ENCODE results near the gene OR2Y1.
"Not testable (repeated sequence)": the region's sequence is repeated elsewhere in the genome, so short reads cannot be mapped to it uniquely, and the experiment has no call there.

OR2Y1 gene

DNA sequence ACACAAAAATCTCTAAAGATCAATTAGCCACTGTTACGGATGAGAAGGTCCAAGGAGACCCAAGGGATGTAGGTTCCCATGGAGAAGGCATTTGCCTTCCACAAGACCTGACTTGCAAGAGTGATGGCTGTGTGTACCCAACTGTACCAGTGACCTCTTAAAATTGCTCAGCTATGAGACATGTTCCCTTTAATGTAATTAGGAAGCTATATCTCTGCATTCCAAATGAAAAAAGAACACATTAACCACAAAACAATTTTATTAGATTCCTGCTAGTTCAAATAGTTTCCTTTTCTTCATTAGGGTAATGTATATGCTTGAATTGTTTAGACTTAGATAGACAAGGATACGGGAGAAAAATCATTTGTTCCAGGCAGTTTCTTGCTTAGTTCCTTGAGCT lies 3.3 kb downstream of the OR2Y1 start:
- no peak for DNase-seq

DNA sequence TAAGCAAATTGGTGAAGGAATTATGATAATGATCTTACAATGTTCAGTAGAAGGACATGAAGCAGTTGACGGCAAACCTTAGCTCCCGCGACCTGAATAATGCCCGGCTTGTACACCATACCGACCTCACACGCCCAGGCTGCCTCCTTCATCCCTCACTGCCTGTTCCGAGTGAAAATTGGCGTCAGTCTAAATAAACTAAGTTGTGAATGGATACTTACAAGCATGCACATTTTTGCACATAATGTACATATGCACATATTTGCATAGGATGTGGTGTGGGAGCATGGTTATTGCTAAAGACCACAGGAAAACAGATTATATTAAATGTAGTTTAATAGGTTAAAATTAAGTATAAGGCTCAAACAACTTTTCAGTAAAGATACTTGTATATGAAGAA lies 14.9 kb downstream of the OR2Y1 start:
- DNase-seq, result no peak

DNA sequence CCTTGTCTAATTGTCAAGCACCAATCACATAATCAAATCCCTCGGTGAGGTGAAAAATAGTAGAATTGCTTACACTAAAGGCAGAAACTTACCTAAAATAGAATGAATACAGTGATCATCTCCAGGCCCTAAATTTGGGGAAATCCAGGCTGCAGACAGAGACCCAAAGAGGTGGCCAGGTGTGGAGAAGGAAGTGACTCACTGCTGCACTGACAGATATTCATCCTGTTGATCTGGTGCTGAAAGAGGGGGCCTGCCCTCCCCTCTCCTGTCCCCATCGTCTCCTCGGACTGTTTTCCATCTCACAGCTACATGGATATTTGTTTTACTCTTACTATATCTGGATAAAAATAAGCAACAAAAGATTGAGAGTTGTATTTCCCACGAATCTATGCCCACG lies 15.9 kb downstream of the OR2Y1 start:
- no peak for DNase-seq

DNA sequence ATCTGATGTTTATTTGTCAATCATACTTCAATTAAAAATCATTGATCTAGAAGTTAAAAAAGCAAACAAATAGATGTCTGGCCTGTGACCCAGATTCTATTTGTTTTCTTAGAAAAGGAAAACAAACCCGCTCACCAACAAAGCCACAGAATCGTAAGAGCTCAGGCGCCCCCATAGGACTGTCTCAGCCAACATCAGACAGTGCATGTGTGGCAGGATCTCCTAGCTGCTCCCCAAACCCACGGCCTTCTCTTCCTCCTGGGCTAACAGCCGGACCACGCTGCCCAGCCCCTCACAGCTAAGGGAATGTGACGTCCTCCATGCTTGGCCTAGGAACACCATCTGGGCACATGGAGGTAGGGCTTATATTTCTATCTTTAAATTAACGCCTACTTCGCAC lies 19.4 kb downstream of the OR2Y1 start:
- no peak for DNase-seq

DNA sequence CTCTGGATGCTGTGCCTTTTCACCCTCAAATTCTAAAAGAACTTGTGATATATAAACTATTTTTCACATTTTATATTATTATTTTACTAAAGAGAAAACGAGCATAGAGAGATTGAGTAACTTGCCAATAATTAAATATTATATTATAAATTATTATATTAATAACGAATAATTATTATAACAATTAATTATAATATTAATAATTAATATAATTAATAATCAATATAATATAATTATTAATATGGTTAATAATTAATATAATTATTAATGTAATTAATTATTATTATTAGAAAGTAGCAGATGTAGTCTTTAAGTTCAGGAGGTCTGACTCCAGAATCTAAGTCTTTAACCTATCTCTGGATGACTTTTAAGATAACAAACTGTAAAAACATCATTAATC lies 20.1 kb downstream of the OR2Y1 start:
- DNase-seq, result no peak

DNA sequence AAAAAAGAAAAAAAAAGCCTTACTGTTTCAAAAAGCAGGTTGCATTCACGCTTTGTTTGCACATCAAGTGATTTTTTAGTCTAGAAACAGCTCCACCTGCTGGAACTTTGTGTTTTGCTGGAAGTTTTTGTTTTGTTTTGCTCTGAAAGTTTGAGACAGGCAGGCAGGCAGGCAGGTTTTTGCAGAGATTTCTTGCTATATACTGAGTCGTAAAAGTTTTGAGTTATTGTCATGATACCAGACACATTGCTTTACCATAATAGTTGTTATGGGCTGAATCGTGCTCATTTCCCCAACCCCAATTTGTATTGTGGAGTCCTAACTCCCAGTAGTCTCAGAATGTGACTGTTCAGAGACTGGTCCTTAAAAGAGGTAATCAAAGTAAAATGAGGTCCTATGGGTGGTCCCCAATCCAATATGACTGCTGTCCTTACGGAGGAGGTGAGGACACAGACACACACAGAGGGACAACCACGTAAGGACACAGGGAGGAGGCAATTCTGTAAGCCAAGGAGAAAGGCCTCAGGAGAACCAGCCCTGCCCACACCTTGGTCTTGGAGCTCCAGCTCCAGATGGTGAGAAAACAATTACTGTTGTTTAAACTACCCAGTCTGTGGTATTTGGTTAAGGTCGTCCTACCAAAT lies 20.9 kb downstream of the OR2Y1 start:
- DNase-seq, result peak; percentile 55

DNA sequence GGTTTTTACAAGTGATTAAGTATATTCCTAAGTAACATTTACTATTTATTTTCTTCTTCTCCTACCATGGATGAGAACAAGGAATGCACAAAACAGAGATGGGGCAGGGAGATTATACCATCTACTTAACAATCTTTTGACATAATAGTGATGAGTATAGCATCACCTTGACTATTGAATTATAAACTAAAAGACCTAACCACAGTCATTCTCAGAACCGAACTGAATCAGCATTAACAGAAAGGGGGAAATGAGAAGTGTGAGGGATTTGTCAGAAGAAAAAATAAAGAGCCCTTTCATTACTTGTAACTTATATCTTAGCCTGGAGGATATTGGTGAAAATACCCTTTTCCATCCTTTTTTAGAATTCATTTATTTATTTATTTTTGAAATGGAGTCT lies 21.9 kb downstream of the OR2Y1 start:
- no peak for DNase-seq

DNA sequence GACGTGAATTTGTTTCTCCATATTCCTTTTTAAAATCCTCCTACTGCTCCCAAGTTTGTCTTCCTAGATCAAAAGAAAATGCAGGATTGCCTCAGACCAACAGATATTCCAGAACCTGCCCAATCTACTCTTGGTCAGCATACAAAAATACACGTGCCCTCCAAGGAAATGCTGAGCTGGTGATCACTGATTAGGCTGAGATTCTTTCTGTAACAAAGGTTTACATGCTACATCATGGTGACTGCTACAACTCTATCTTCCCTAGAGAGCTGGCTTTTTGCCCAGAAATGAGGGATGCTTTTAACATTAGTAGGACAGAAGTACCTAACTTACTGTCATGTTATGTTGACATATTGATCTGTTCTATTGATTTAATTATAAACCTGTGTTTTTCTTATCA lies 35.5 kb downstream of the OR2Y1 start:
- DNase-seq, result no peak

DNA sequence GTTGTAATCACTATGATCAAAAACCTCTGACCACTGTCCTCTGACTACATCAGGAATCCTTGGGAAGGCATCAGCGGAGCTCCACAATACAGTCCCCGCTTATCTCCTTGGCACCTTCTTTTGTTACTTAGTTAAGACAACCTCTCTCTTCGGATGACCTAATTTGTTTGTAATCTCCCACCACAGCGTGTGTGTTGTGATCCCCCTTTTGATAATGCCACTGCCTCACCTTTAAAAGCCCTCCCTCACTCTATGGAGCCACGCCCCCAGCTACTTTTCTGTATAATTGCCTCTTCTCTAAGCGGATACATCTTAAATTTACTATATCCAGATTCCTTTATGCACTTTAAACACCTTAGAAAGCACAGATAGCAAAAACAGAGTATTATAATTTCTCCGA lies 35.9 kb downstream of the OR2Y1 start:
- no peak for DNase-seq

DNA sequence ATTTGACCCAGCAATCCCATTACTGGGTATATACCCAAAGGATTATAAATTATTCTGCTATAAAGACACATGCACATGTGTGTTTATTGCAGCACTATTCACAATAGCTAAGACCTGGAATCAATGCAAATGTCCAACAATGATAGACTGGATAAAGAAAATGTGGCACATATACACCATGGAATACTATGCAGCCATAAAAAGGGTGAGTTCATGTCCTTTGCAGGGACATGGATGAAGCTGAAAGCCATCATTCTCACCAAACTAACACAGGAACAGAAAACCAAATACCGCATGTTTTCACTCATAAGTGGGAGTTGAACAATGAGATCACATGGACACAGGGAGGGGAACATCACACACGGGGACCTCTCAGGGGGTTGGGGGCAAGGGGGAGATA lies 36.5 kb downstream of the OR2Y1 start:
- DNase-seq, result not testable (repeated sequence)

DNA sequence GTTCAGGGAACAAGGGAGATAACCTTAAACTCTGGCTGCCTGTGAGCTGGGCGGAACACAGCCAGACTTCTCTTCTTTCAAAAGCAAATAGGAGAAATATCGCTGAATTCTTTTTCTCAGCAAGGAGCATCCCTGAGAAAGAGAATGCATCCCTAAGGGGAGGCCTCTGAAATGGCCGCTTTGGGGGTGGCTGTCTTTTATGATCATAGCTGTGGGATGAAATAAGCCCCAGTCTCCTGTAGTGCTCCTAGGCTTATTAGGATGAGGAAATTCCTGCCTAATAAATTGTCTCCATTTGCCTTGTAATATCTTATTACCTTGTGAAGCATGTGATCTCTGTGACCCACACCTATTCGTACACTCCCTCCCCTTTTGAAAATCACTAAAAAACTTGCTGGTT lies 39.4 kb downstream of the OR2Y1 start:
- DNase-seq, result not testable (repeated sequence)

DNA sequence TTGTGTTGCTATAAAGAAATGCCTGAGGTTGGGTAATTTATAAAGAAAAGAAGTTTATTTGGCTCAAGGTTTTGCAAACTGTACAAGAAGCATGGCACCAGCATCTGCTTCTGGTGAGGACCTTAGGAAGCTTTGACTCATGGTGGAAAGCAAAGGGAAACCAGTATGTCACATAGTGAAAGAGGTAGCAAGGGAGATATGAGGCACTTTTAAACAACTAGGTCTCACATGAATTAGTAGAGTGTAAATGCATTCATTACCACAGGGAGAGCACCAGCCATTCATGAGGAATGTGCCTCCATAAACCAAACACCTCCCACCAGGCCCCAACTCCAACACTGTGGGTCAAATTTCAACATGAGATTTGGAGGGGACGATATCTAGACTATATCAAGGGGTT lies 40.8 kb downstream of the OR2Y1 start:
- no peak for DNase-seq

DNA sequence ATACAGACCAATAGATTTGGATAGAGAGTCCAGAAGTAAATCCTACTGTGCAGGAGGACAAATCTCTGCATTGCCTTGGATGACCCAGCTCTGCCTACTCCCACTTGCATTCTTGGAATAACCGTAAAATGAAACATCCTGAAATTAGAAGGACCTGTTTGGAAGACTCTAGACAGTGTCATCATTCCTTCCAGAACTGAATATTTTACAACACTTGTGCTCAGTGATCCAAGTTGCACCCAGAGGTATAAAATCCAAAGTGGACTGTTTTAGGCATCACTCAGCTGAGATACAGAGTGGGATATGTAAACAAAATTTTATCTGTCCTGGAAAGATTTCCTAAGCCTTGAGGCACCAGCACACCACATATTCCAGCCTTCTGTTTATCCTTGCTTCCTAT lies 43.7 kb downstream of the OR2Y1 start:
- no peak for DNase-seq

DNA sequence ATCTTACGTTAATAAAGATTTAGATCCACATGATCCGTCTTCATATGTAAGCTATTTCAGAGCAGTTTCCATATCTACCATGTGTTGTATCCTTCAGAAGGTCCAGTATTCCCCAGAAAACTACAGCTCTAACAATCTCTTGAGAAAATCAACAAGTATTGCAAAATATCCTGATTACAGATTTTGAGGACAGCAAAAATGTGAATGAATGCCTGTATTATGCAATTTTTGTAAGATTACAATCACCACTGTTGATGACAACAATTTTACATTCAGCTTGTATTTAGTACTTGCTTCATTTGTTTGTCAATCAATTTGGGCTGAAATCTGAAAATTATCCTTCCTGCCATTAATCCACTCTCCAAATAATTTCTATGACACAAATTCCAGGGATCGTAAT lies 47.4 kb downstream of the OR2Y1 start:
- DNase-seq, result no peak

DNA sequence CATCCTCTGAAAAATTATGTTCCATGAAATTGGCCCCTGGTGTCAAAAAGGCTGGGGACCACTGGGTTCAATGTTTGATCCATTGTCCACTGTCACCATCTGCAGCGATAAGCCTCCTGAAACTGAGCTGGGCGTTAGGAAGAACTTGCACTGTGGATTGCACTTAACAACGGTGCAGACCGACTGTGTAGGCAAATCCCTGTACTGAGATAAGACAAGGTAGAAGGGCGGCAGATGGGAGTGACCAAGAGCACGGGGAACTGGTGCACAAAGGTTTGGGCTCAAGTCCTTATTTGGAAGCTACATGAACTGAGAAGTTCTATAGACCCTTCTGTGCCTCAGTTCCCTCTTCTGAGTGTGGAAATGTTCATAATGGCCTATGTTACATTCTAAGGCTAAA lies 48.8 kb downstream of the OR2Y1 start:
- DNase-seq, result no peak

DNA sequence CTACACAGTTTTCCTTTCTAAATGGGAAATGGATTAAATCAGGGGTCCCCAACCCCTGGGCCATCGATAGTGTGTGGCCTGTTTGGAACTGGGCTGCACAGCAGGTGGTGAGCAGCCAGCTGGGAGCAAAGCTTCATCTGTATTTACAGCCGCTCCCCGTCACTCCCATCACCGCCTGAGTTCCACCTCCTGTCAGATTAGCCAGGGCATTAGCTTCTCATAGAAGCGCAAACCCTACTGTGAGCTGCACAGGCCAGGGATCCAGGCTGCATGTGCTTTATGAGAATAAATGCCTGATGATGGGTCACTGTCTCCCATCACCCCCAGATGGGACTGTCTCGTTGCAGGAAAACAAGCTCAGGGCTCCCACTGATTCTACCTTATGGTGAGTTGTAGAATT lies 49.3 kb downstream of the OR2Y1 start:
- no peak for DNase-seq

DNA sequence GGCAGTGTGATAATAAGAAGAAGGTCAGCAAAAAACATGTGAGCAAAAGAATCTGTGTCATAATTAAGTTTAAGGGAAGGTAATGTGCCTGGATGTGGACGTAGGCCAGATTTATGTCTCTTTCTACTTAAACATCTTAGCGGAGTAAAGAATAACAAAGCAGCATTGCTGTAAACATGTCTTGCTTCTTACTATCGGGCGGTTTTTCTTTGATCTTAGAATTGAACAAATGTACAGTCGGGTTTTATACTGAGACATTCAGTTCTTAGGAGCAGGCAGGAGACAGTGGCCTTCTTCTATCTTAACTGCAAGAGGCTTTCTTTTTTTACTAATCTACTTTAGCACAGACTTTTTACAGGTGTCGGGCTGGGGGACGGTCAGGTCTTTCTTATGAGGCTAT lies 50.1 kb downstream of the OR2Y1 start:
- no peak for DNase-seq

Data from CD4-positive, alpha-beta T cell treated with Interleukin-21 for 1 hour (primary cell).